Loucy (cell line): ENCODE data around the gene GORAB.

Experiments used
- H2AFZ ChIP-seq: fragments of 200-600 bp; sonication (generic); 2 replicates; pipeline ENCODE4 v1.6.0; 2016; ENCODE audit warnings: antibody characterized with exemption, mild to moderate bottlenecking, low read length, moderate library complexity
- H3F3A ChIP-seq: fragments of 200-600 bp; 2 replicates; pipeline ENCODE4 v1.6.0; 2016; ENCODE audit warnings: antibody characterized with exemption, low read depth, mild to moderate bottlenecking
- H3K27me3 ChIP-seq: fragments of 200-600 bp; sonication (generic); 2 replicates; pipeline ENCODE4 v1.6.1; 2014; ENCODE audit warnings: low read length, mild to moderate bottlenecking; ENCODE audit not compliant: insufficient read depth, poor library complexity, severe bottlenecking
- H3K36me3 ChIP-seq: fragments of 200-600 bp; sonication (generic); 2 replicates; pipeline ENCODE4 v1.6.1; 2016; ENCODE audit warnings: low read length; ENCODE audit not compliant: insufficient read depth
- H3K4me1 ChIP-seq: fragments of 200-600 bp; sonication (generic); 2 replicates; pipeline ENCODE4 v1.5.1; 2014; ENCODE audit warnings: low read length, mild to moderate bottlenecking; ENCODE audit not compliant: insufficient read depth, poor library complexity, severe bottlenecking
- H3K4me2 ChIP-seq: fragments of 200-600 bp; sonication (generic); 2 replicates; pipeline ENCODE4 v1.6.0; 2014; ENCODE audit warnings: antibody characterized with exemption, low read length, low read depth, mild to moderate bottlenecking; ENCODE audit not compliant: poor library complexity, severe bottlenecking
- H3K4me3 ChIP-seq: fragments of 200-600 bp; sonication (generic); 2 replicates; pipeline ENCODE4 v1.5.1; 2014; ENCODE audit warnings: low read length, mild to moderate bottlenecking, mixed read lengths; ENCODE audit not compliant: poor library complexity, severe bottlenecking
- H3K79me2 ChIP-seq: fragments of 200-600 bp; sonication (generic); 2 replicates; pipeline ENCODE4 v1.6.1; 2014; ENCODE audit warnings: low read length; ENCODE audit not compliant: insufficient read depth
- H3K9ac ChIP-seq: fragments of 200-600 bp; sonication (generic); 2 replicates; pipeline ENCODE4 v1.6.0; 2014; ENCODE audit warnings: mild to moderate bottlenecking, low read depth, low read length, moderate library complexity; ENCODE audit not compliant: poor library complexity, severe bottlenecking
- H3K9me2 ChIP-seq: fragments of 200-600 bp; sonication (generic); replicated peaks from 2 replicates; pipeline ENCODE4 v1.6.1; 2016; ENCODE audit warnings: low read depth, low read length, mixed read lengths
- H3K9me3 ChIP-seq: fragments of 200-600 bp; sonication (generic); 2 replicates; pipeline ENCODE4 v1.6.1; 2014; ENCODE audit warnings: mild to moderate bottlenecking, antibody characterized with exemption, low read length, low read depth; ENCODE audit not compliant: insufficient read depth
- H4K20me1 ChIP-seq: fragments of 200-600 bp; sonication (generic); 2 replicates; pipeline ENCODE4 v1.6.0; 2014; ENCODE audit warnings: antibody characterized with exemption, low read length, mild to moderate bottlenecking; ENCODE audit not compliant: insufficient read depth, poor library complexity, severe bottlenecking
- EZH2phosphoT487 ChIP-seq: fragments of 200-600 bp; IDR thresholded peaks from 2 replicates; pipeline ENCODE4 v1.6.1; 2018; ENCODE audit warnings: antibody characterized with exemption, mild to moderate bottlenecking, moderate library complexity, borderline replicate concordance
- TF ChIP-seq, protein P1 (sequence below): fragments of 200-600 bp; sonication (generic); conservative IDR thresholded peaks from 2 replicates; pipeline ENCODE4 v1.5.1; 2014; ENCODE audit warnings: mild to moderate bottlenecking, antibody characterized with exemption, low read length

Gene GORAB

DNA sequence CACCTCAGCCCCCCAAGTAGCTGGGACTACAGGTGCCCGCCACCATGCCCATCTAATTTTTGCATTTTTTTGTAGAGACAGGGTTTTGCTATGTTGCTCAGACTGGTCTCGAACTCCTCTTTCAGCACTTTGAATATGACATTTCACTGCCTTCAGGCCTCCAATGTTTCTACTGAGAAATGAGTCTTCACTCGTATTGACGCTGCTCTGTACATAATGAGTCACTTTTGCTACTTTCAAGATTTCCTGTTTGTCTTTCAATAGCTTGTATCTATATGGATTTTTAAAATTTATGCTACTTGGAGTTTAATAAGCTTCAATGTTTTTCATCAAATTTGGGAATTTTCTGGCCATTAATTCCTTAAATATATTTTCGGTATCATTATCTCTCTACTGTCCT lies 64.7 kb downstream of the GORAB start:
- Histone ChIP-seq H3K4me1 (no peaks in the 10 kb centered on the region), H3K4me3 (no peak overlapping the region), H3K79me2 (no peaks in the 10 kb centered on the region), H2AFZ (no peak overlapping the region), H3K4me2 (no peak overlapping the region), H3K36me3 (no peaks in the 10 kb centered on the region), H3K9ac (no peak overlapping the region), H3K9me3 (peaks cover 9% of the 10 kb centered on the region; the same call in 1 of the 2 replicates), H3K27me3 (no peaks in the 10 kb centered on the region), H3K9me2 (no peaks in the 10 kb centered on the region), H3F3A (no peaks in the 10 kb centered on the region), H4K20me1 (no peaks in the 10 kb centered on the region)
- no peak for TF ChIP-seq EZH2phosphoT487
- TF ChIP-seq, protein P1, sequence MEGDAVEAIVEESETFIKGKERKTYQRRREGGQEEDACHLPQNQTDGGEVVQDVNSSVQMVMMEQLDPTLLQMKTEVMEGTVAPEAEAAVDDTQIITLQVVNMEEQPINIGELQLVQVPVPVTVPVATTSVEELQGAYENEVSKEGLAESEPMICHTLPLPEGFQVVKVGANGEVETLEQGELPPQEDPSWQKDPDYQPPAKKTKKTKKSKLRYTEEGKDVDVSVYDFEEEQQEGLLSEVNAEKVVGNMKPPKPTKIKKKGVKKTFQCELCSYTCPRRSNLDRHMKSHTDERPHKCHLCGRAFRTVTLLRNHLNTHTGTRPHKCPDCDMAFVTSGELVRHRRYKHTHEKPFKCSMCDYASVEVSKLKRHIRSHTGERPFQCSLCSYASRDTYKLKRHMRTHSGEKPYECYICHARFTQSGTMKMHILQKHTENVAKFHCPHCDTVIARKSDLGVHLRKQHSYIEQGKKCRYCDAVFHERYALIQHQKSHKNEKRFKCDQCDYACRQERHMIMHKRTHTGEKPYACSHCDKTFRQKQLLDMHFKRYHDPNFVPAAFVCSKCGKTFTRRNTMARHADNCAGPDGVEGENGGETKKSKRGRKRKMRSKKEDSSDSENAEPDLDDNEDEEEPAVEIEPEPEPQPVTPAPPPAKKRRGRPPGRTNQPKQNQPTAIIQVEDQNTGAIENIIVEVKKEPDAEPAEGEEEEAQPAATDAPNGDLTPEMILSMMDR: no peak

DNA sequence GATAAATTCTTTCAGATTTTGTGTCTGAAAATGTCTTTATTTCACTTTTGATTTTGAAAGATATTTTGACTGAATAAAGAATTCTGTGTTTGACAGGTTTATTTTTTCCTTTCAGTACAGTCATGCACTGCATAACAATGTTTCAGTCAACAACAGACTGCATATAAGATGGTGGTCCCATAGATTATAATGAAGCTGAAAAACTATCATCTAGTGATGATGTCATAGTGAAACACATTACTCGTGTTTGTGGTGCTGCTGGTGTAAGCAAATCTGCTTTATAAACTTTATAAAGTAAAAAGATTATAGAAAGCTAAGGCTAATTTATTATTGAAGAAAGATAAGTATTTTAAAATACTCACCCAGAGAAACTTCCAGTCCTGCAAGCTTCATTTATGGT lies 66.7 kb downstream of the GORAB start:
- H2AFZ ChIP-seq: no peak overlapping the region
- H3K36me3 ChIP-seq: no peaks in the 10 kb centered on the region
- H3K9ac ChIP-seq: no peak overlapping the region
- H3K9me3 ChIP-seq: peaks cover 16% of the 10 kb centered on the region; the same call in 1 of the 2 replicates
- H3K4me3 ChIP-seq: no peak overlapping the region
- no peaks in the 10 kb centered on the region for H3K27me3 ChIP-seq
- H3K4me1 ChIP-seq: no peaks in the 10 kb centered on the region
- H3K4me2 ChIP-seq: no peak overlapping the region
- no peaks in the 10 kb centered on the region for H3K9me2 ChIP-seq
- no peak for TF ChIP-seq EZH2phosphoT487
- TF ChIP-seq, protein P1: no peak
- H3F3A ChIP-seq: no peaks in the 10 kb centered on the region
- H3K79me2 ChIP-seq: no peaks in the 10 kb centered on the region
- no peaks in the 10 kb centered on the region for H4K20me1 ChIP-seq

DNA sequence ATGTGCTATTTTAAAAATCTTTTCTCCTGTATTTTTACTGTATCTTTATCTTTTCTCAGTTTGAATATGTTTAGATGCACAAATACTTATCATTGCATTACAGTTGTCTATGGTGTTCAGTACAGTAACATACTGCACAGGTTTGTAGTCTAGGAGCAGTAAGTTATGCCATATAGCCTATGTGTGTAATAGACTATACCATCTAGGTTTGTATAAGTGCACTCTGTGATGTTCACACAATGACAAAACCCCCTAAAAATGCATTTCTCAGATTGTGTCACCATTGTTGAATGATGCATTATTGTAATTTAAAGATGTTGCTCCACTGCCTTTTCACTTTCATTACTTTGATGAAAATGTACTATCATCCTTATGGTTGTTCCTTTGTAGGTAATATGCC lies 67.1 kb downstream of the GORAB start:
- Histone ChIP-seq H3K9me2 (no peaks in the 10 kb centered on the region), H3K36me3 (no peaks in the 10 kb centered on the region), H3K4me3 (no peak overlapping the region), H3K4me2 (no peak overlapping the region), H3K4me1 (no peaks in the 10 kb centered on the region), H3F3A (no peaks in the 10 kb centered on the region), H2AFZ (no peak overlapping the region), H4K20me1 (no peaks in the 10 kb centered on the region), H3K9ac (no peak overlapping the region), H3K79me2 (no peaks in the 10 kb centered on the region), H3K27me3 (no peaks in the 10 kb centered on the region), H3K9me3 (peaks cover 16% of the 10 kb centered on the region; the same call in 1 of the 2 replicates)
- no peak for TF ChIP-seq EZH2phosphoT487
- TF ChIP-seq, protein P1: no peak
